ENCODE measurements around the gene PPM1D. TPM values are rescaled to one million over a fixed set of nuclear protein-coding genes. Genes with fewer than 3 reads are reported as not detected.
A peak's percentile ranks its signal among the peaks of the same experiment; 100 is the strongest.

The PPM1D gene
- total RNA-seq, 1 donor from 2014 or later: 7.5 TPM

GRCh38 chr17:60618854-60619526, 19.0 kb downstream of the PPM1D start:
- no peak for DNase-seq (ENCODE audit: low spot score)

- DNase-seq (ENCODE audit: low spot score): no peak
Measured at GRCh38 chr17:60622961-60623360, 23.0 kb downstream of the PPM1D start.

GRCh38 chr17:60623415-60623814, 23.4 kb downstream of the PPM1D start:
- DNase-seq (ENCODE audit: low spot score): no peak

- DNase-seq (ENCODE audit: low spot score): no peak
Measured at GRCh38 chr17:60627124-60627523, 27.1 kb downstream of the PPM1D start.

- no peak for DNase-seq (ENCODE audit: low spot score)
Measured at GRCh38 chr17:60628252-60628889, 28.4 kb downstream of the PPM1D start.

- DNase-seq (ENCODE audit: low spot score): no peak
Measured at GRCh38 chr17:60629120-60629519, 29.1 kb downstream of the PPM1D start.

GRCh38 chr17:60630352-60630751, 30.4 kb downstream of the PPM1D start:
- DNase-seq (ENCODE audit: low spot score): no peak

- DNase-seq (ENCODE audit: low spot score): no peak
Measured at GRCh38 chr17:60631119-60631518, 31.1 kb downstream of the PPM1D start.

GRCh38 chr17:60637683-60638082, 37.7 kb downstream of the PPM1D start:
- DNase-seq (ENCODE audit: low spot score): no peak

- no peak for DNase-seq (ENCODE audit: low spot score)
Measured at GRCh38 chr17:60639019-60639330, 39.0 kb downstream of the PPM1D start.

GRCh38 chr17:60640503-60640902, 40.5 kb downstream of the PPM1D start:
- no peak for DNase-seq (ENCODE audit: low spot score)

GRCh38 chr17:60641126-60641525, 41.1 kb downstream of the PPM1D start:
- no peak for DNase-seq (ENCODE audit: low spot score)

GRCh38 chr17:60641810-60642220, 41.8 kb downstream of the PPM1D start:
- peak; percentile 76 for DNase-seq (ENCODE audit: low spot score)

GRCh38 chr17:60645918-60646523, 46.0 kb downstream of the PPM1D start:
- no peak for DNase-seq (ENCODE audit: low spot score)

GRCh38 chr17:60646701-60647100, 46.7 kb downstream of the PPM1D start:
- DNase-seq (ENCODE audit: low spot score): no peak

GRCh38 chr17:60647705-60648104, 47.7 kb downstream of the PPM1D start:
- DNase-seq (ENCODE audit: low spot score): no peak

- no peak for DNase-seq (ENCODE audit: low spot score)
Measured at GRCh38 chr17:60652454-60653247, 52.7 kb downstream of the PPM1D start.

- no peak for DNase-seq (ENCODE audit: low spot score)
Measured at GRCh38 chr17:60653569-60653968, 53.6 kb downstream of the PPM1D start.

GRCh38 chr17:60656499-60656898, 56.5 kb downstream of the PPM1D start:
- DNase-seq (ENCODE audit: low spot score): no peak

GRCh38 chr17:60659156-60659555, 59.2 kb downstream of the PPM1D start:
- DNase-seq (ENCODE audit: low spot score): no peak

- DNase-seq (ENCODE audit: low spot score): no peak
Measured at GRCh38 chr17:60661489-60661888, 61.5 kb downstream of the PPM1D start.

- DNase-seq (ENCODE audit: low spot score): no peak
Measured at GRCh38 chr17:60664022-60664421, 64.0 kb downstream of the PPM1D start.

Measured in umbilical cord (tissue), 2 donors.